Heart right ventricle (tissue), 16 donors: ENCODE data around the gene SOX8. TPM values are rescaled to one million over a fixed set of nuclear protein-coding genes. Genes with fewer than 3 reads are reported as not detected.

Source experiments
- ATAC-seq, 8 donors: fragments of 200-7000 bp; cut with Tn5 transposase; one replicate each; pipeline ENCODE4 v1.9.1; 2020; ENCODE audit warnings: mild to moderate bottlenecking in 8 of 8, moderate library complexity in 8 of 8, moderate number of reproducible peaks in 1 of 8
- DNase-seq, 2 donors: peaks; one replicate each; pipeline ENCODE4 v3.0.0-alpha.2; 2020
- H3K27ac ChIP-seq, 10 donors: fragments of 200-600 bp; sonication (generic) in 2 of 10; one replicate each; pipeline versions ENCODE4 v1.5.0 to v1.8.0; 2020 to 2022; ENCODE audit warnings: mild to moderate bottlenecking in 3 of 10
- H3K27me3 ChIP-seq, 7 donors: fragments of 200-600 bp; one replicate each; pipeline ENCODE4 v1.8.0; 2021 to 2022; ENCODE audit warnings: mild to moderate bottlenecking in 2 of 7
- H3K36me3 ChIP-seq, 9 donors: fragments of 200-600 bp; sonication (generic) in 1 of 9; one replicate each; pipeline versions ENCODE4 v1.5.0 to v1.8.0; 2020 to 2022; ENCODE audit warnings: mild to moderate bottlenecking in 2 of 9
- H3K4me1 ChIP-seq, 9 donors: fragments of 200-600 bp; sonication (generic) in 1 of 9; one replicate each; pipeline versions ENCODE4 v1.5.0 to v1.8.0; 2020 to 2022; ENCODE audit warnings: mild to moderate bottlenecking in 4 of 9
- H3K4me3 ChIP-seq, 10 donors: fragments of 200-600 bp; sonication (generic) in 2 of 10; one replicate each; pipeline versions ENCODE4 v1.5.0 to v1.8.0; 2020 to 2022; ENCODE audit warnings: mild to moderate bottlenecking in 7 of 10, moderate library complexity in 2 of 10
- H3K9me3 ChIP-seq, 11 donors: fragments of 200-600 bp in 10 of 11; sonication (generic) in 2 of 11; one replicate each; pipeline versions ENCODE4 v1.5.0 to v1.8.0; 2013 to 2022; ENCODE audit warnings: mild to moderate bottlenecking in 2 of 11, control low read depth in 1 of 11, moderate library complexity in 1 of 11
- CTCF ChIP-seq, 9 donors: fragments of 200-600 bp; sonication (generic) in 2 of 9; IDR thresholded peaks; one replicate each; pipeline versions ENCODE4 v1.5.0 to v1.8.0; 2021 to 2022; ENCODE audit warnings: antibody characterized with exemption in 9 of 9, mild to moderate bottlenecking in 5 of 9, moderate library complexity in 1 of 9
- WGBS, 2 donors: extraction: QIAGEN DNeasy Blood & Tissue Kit; methylation state at CpG; one replicate each; pipeline ENCODE4 v1.1.7; 2013; ENCODE audit warnings: inconsistent platforms in 1 of 2; 5-methylcytosine and 5-hydroxymethylcytosine counted together
- intact Hi-C, 10 donors: fragments of 100-400 bp; cut with DNase I; formaldehyde crosslinking; loops; one replicate each; pipeline versions ENCODE4 v1.11.1 to v1.14.2; 2022
- polyA plus RNA-seq, 2 donors: library from polyadenylated mRNA; stranded (reverse); fragments of 200-250 nt; gene quantifications; one replicate each; pipeline ENCODE4 v1.2.3, GENCODE V29; 2013
- total RNA-seq, 10 donors: library from RNA; stranded (reverse); fragmentation: NEBNext Ultra II Directional in 3 of 10; extraction: Animal tissue kit (Norgen Biotek cat#: 25700) in 3 of 10; gene quantifications; one replicate each; pipeline versions ENCODE4 v1.2.1 to v1.2.4, GENCODE V29; 2021 to 2023
- donor health status: Arrhythmogenic right ventricular cardiomyopathy.
- donor health status: ischemic (EF 13 %, LVEDD 7.1; RV severe dilation, severe dysfunction).
- donor health status: healthy with polysubstance abuse.
- donor health status: DM: no; HTN: yes; CAD: no.
- donor health status: DM: no; HTN: no; CAD: no.
- donor health status: ischemic (EF 25% LVEDD 6.9; RV normal size, moderate dysfunction).
- donor health status: ischemic (EF 25% LVEDD 5.7; RV mildly dilated, moderate dysfunction).
- donor health status: healthy.
- donor health status: DM: yes; HTN: yes; CAD: no.
- donor health status: Ischemic cardiomyopathy.
- donor health status: ischemic (EF 35%, LVEDD 5.7; RV mildly dilated, moderate dysfunction).
- donor health status: nonischemic (EF 11% LVEDD 7.7; RV severe dilation, severe dysfunction).
- donor health status: DM: yes; HTN: yes; CAD: no.
- donor health status: PGD.
- donor health status: ischemic (EF 29% LVEDD 5.4; RV normal size, mild dysfunction).
- donor health status: nonischemic (EF 23%, LVEDD 6.1; RV moderate dilation, normal function).

SOX8 gene
- total and polyA plus RNA-seq, 12 donors = 0.35 to 2.3 (median 1.0) TPM

GRCh38 chr16:1026057-1026783, 44.6 kb downstream of the SOX8 start:
- H3K27ac ChIP-seq = no peak overlapping the region
- H3K4me3 ChIP-seq = no peak overlapping the region
- TF ChIP-seq CTCF (IDR thresholded peaks at IDR 0.05) = no peak
- intact Hi-C loops = no loop called here
- 74 to 75% methylated on average over 35 of the region's 35 CpGs for WGBS, 2 donors
- ATAC-seq (no peak), DNase-seq (no peak)
- H3K4me1 ChIP-seq = peaks cover 0 to 37% (median 5%) of the 10 kb centered on the region in 9 donors
- no peaks in the 10 kb centered on the region for H3K36me3 ChIP-seq
- no peaks in the 10 kb centered on the region for H3K9me3 ChIP-seq
- peaks cover 6 to 73% (median 62%) of the 10 kb centered on the region in 7 donors for H3K27me3 ChIP-seq

GRCh38 chr16:1026784-1027500, 45.4 kb downstream of the SOX8 start:
- intact Hi-C loops = no loop called here
- no peaks in the 10 kb centered on the region for H3K9me3 ChIP-seq
- DNase-seq (no peak), ATAC-seq (no peak)
- H3K27ac ChIP-seq = no peak overlapping the region
- no peaks in the 10 kb centered on the region for H3K36me3 ChIP-seq
- no peak for TF ChIP-seq CTCF (IDR thresholded peaks at IDR 0.05)
- peaks cover 0 to 66% (median 58%) of the 10 kb centered on the region in 7 donors for H3K27me3 ChIP-seq
- H3K4me3 ChIP-seq = no peak overlapping the region
- peaks cover 0 to 31% (median 5%) of the 10 kb centered on the region in 9 donors for H3K4me1 ChIP-seq
- 87 to 88% methylated on average over 27 of the region's 27 CpGs for WGBS, 2 donors

GRCh38 chr16:1027501-1027815, 45.9 kb downstream of the SOX8 start:
- no peak for TF ChIP-seq CTCF (IDR thresholded peaks at IDR 0.05)
- peaks cover 0 to 26% (median 5%) of the 10 kb centered on the region in 9 donors for H3K4me1 ChIP-seq
- no peak overlapping the region for H3K4me3 ChIP-seq
- no peak overlapping the region for H3K27ac ChIP-seq
- peaks cover 0 to 61% (median 52%) of the 10 kb centered on the region in 7 donors for H3K27me3 ChIP-seq
- no peaks in the 10 kb centered on the region for H3K36me3 ChIP-seq
- no peak for DNase-seq
- intact Hi-C loops = no loop called here
- WGBS, 2 donors = 77 to 85% methylated on average over 22 of the region's 22 CpGs
- ATAC-seq = no peak
- H3K9me3 ChIP-seq = no peaks in the 10 kb centered on the region

GRCh38 chr16:1028056-1028455, 46.5 kb downstream of the SOX8 start:
- Histone ChIP-seq H3K9me3 (no peaks in the 10 kb centered on the region), H3K4me1 (peaks cover 0 to 26% (median 5%) of the 10 kb centered on the region in 9 donors), H3K4me3 (no peak overlapping the region), H3K27ac (no peak overlapping the region), H3K27me3 (peaks cover 0 to 55% (median 46%) of the 10 kb centered on the region in 7 donors), H3K36me3 (no peaks in the 10 kb centered on the region)
- TF ChIP-seq CTCF (IDR thresholded peaks at IDR 0.05) = no peak
- DNase-seq = no peak
- 41 to 50% methylated on average over 15 of the region's 15 CpGs for WGBS, 2 donors
- intact Hi-C loops = no loop called here
- ATAC-seq = peak in 1 of 8 donors; percentile 34
